ENCODE results near the gene PAN2. TPM values are rescaled to one million over a fixed set of nuclear protein-coding genes. Genes with fewer than 3 reads are reported as not detected.
"Not testable (repeated sequence)": the region's sequence is repeated elsewhere in the genome, so short reads cannot be mapped to it uniquely, and the experiment has no call there.

PAN2 gene
- total RNA-seq, 8 experiments from 2014 or later: 20.3 to 97.3 (median 30.4) TPM

- peaks cover 3 to 14% of the 10 kb centered on the region in 2 donors for H3K4me1 ChIP-seq (replicated peaks in 1 of 2)
- H3K27ac ChIP-seq: peak within 1 kb of the TSS; percentile 53 to 64
- peak; percentile 87 to 97 (median 96) for ATAC-seq (replicated peaks in 6 of 8)
- H3K4me3 ChIP-seq: peak within 1 kb of the TSS; percentile 58 to 81 (median 65)
- WGBS, 10 experiments: 0 to 1% (median 0%) methylated on average over 3 to 12 of the region's 54 CpGs; no CpG with 5 or more reads in 5 of the 10 experiments
- in situ Hi-C loops (cut with MboI; ENCODE audit: low pct_unique_long_range_greater_than_20kb in 2 of 9, low sequenced_read_pairs in 9 of 9, unreplicated experiment in 9 of 9): loop anchor here in 2 of 9 experiments (25.0 kb wide), 1 partner anchor 102 kb away; the partner anchor contains the start of genes MIP (in 2 of the 2) and SPRYD4 (in 2 of the 2)
Observed at GRCh38 chr12:56359851-56360767, 26.3 kb upstream of the PAN2 start, which contains the start of gene STAT2. Gene STAT2 (minus strand): TSS chr12:56360107. CDS start chr12:56356571, 3,536 bp downstream.

- in situ Hi-C loops (cut with MboI; ENCODE audit: low pct_unique_long_range_greater_than_20kb in 2 of 9, low sequenced_read_pairs in 9 of 9, unreplicated experiment in 9 of 9): loop anchor here in 2 of 9 experiments (25.0 kb wide), 1 partner anchor 103 kb away; the partner anchor contains the start of genes MIP (in 2 of the 2) and SPRYD4 (in 2 of the 2)
- Histone ChIP-seq H3K4me1 (replicated peaks in 1 of 2) (peaks cover 3 to 14% of the 10 kb centered on the region in 2 donors), H3K27ac (no peak overlapping the region), H3K4me3 (peak overlapping the region; percentile 58 to 81 (median 65))
- ATAC-seq (replicated peaks in 6 of 8): peak in 3 of 8 experiments; percentile 12 to 19 (median 14)
- WGBS, 10 experiments: 0 to 10% (median 0%) methylated on average over 1 of the region's 1 CpG; no CpG with 5 or more reads in 5 of the 10 experiments
Observed at GRCh38 chr12:56358836-56359532, 25.2 kb upstream of the PAN2 start.

- in situ Hi-C loops (cut with MboI; ENCODE audit: low pct_unique_long_range_greater_than_20kb in 2 of 9, low sequenced_read_pairs in 9 of 9, unreplicated experiment in 9 of 9): loop anchor here in 2 of 9 experiments (25.0 kb wide), 1 partner anchor 111 kb away; the partner anchor contains the start of genes MIP (in 2 of the 2) and SPRYD4 (in 2 of the 2)
- WGBS, 10 experiments: 80 to 93% (median 86%) methylated on average over 1 to 2 of the region's 2 CpGs; no CpG with 5 or more reads in 7 of the 10 experiments
Observed at GRCh38 chr12:56351325-56351724, 17.5 kb upstream of the PAN2 start.

GRCh38 chr12:56350662-56351061, 16.9 kb upstream of the PAN2 start:
- ATAC-seq (replicated peaks in 6 of 8): no peak
- no peaks in the 10 kb centered on the region for H3K4me1 ChIP-seq (replicated peaks in 1 of 2)
- 46 to 100% (median 100%) methylated on average over 1 to 2 of the region's 2 CpGs; no CpG with 5 or more reads in 5 of the 10 experiments for WGBS, 10 experiments
- no peak overlapping the region for H3K4me3 ChIP-seq
- H3K27ac ChIP-seq: no peak overlapping the region
- in situ Hi-C loops (cut with MboI; ENCODE audit: low pct_unique_long_range_greater_than_20kb in 2 of 9, low sequenced_read_pairs in 9 of 9, unreplicated experiment in 9 of 9): loop anchor here in 2 of 9 experiments (25.0 kb wide), 1 partner anchor 112 kb away; the partner anchor contains the start of genes MIP (in 2 of the 2) and SPRYD4 (in 2 of the 2)

More at GRCh38 chr12:56351325-56351724, 17.5 kb upstream of the PAN2 start:
- ATAC-seq (replicated peaks in 6 of 8): no peak
- H3K4me1 ChIP-seq (replicated peaks in 1 of 2): no peaks in the 10 kb centered on the region
- H3K4me3 ChIP-seq: no peak overlapping the region
- H3K27ac ChIP-seq: no peak overlapping the region

GRCh38 chr12:56348776-56349175, 15.0 kb upstream of the PAN2 start:
- Histone ChIP-seq H3K4me1 (replicated peaks in 1 of 2) (no peaks in the 10 kb centered on the region), H3K4me3 (no peak overlapping the region), H3K27ac (no peak overlapping the region)
- in situ Hi-C loops (cut with MboI; ENCODE audit: low pct_unique_long_range_greater_than_20kb in 2 of 9, low sequenced_read_pairs in 9 of 9, unreplicated experiment in 9 of 9): no loop called here
- no peak for ATAC-seq (replicated peaks in 6 of 8)
- 14 to 100% (median 100%) methylated on average over 1 to 3 of the region's 5 CpGs; no CpG with 5 or more reads in 5 of the 10 experiments for WGBS, 10 experiments

- H3K27ac ChIP-seq; H3K4me3 ChIP-seq; H3K4me1 ChIP-seq (replicated peaks in 1 of 2); in situ Hi-C loops (cut with MboI; ENCODE audit: low pct_unique_long_range_greater_than_20kb in 2 of 9, low sequenced_read_pairs in 9 of 9, unreplicated experiment in 9 of 9); ATAC-seq (replicated peaks in 6 of 8): not testable (repeated sequence)
- WGBS, 10 experiments: 80 to 96% (median 90%) methylated on average over 1 to 4 of the region's 9 CpGs; no CpG with 5 or more reads in 5 of the 10 experiments
Observed at GRCh38 chr12:56347255-56347654, 13.5 kb upstream of the PAN2 start.

GRCh38 chr12:56346675-56347074, 12.9 kb upstream of the PAN2 start:
- Histone ChIP-seq H3K4me1 (replicated peaks in 1 of 2) (no peaks in the 10 kb centered on the region), H3K27ac (no peak overlapping the region), H3K4me3 (no peak overlapping the region)
- 60 to 100% methylated on average over 1 of the region's 7 CpGs; no CpG with 5 or more reads in 8 of the 10 experiments for WGBS, 10 experiments
- peak in 5 of 8 experiments; percentile 4 to 62 (median 22) for ATAC-seq (replicated peaks in 6 of 8)
- in situ Hi-C loops (cut with MboI; ENCODE audit: low pct_unique_long_range_greater_than_20kb in 2 of 9, low sequenced_read_pairs in 9 of 9, unreplicated experiment in 9 of 9): no loop called here

- in situ Hi-C loops (cut with MboI; ENCODE audit: low pct_unique_long_range_greater_than_20kb in 2 of 9, low sequenced_read_pairs in 9 of 9, unreplicated experiment in 9 of 9); ATAC-seq (replicated peaks in 6 of 8); H3K4me3 ChIP-seq; H3K27ac ChIP-seq; H3K4me1 ChIP-seq (replicated peaks in 1 of 2): not testable (repeated sequence)
- 75 to 100% (median 100%) methylated on average over 1 to 2 of the region's 2 CpGs; no CpG with 5 or more reads in 4 of the 10 experiments for WGBS, 10 experiments
Observed at GRCh38 chr12:56342290-56342689, 8.5 kb upstream of the PAN2 start.

GRCh38 chr12:56341616-56342015, 7.8 kb upstream of the PAN2 start:
- in situ Hi-C loops (cut with MboI; ENCODE audit: low pct_unique_long_range_greater_than_20kb in 2 of 9, low sequenced_read_pairs in 9 of 9, unreplicated experiment in 9 of 9): no loop called here
- Histone ChIP-seq H3K4me3 (no peak overlapping the region), H3K4me1 (replicated peaks in 1 of 2) (no peaks in the 10 kb centered on the region), H3K27ac (no peak overlapping the region)
- no peak for ATAC-seq (replicated peaks in 6 of 8)
- 71 to 86% (median 75%) methylated on average over 1 of the region's 1 CpG; no CpG with 5 or more reads in 7 of the 10 experiments for WGBS, 10 experiments

GRCh38 chr12:56339158-56339422, 5.3 kb upstream of the PAN2 start:
- in situ Hi-C loops (cut with MboI; ENCODE audit: low pct_unique_long_range_greater_than_20kb in 2 of 9, low sequenced_read_pairs in 9 of 9, unreplicated experiment in 9 of 9): no loop called here
- Histone ChIP-seq H3K27ac (no peak overlapping the region), H3K4me3 (no peak overlapping the region), H3K4me1 (replicated peaks in 1 of 2) (peaks cover 0 to 5% of the 10 kb centered on the region in 2 donors)
- ATAC-seq (replicated peaks in 6 of 8): no peak
- WGBS, 10 experiments: 67 to 100% (median 83%) methylated on average over 1 of the region's 1 CpG; no CpG with 5 or more reads in 7 of the 10 experiments

GRCh38 chr12:56338308-56339157, 4.7 kb upstream of the PAN2 start, which contains the start of gene IL23A:
Gene IL23A (plus strand): TSS chr12:56338884. CDS start chr12:56339045, 161 bp downstream.
- no peak within 1 kb of the TSS for H3K27ac ChIP-seq

More at GRCh38 chr12:56338308-56339157, 4.7 kb upstream of the PAN2 start, which contains the start of gene IL23A:
- peaks cover 0 to 5% of the 10 kb centered on the region in 2 donors for H3K4me1 ChIP-seq (replicated peaks in 1 of 2)
- H3K4me3 ChIP-seq: no peak within 1 kb of the TSS
- WGBS, 10 experiments: 3 to 60% (median 20%) methylated on average over 1 to 4 of the region's 9 CpGs; no CpG with 5 or more reads in 1 of the 10 experiments
- peak in 3 of 8 experiments; percentile 9 to 32 (median 22) for ATAC-seq (replicated peaks in 6 of 8)
- in situ Hi-C loops (cut with MboI; ENCODE audit: low pct_unique_long_range_greater_than_20kb in 2 of 9, low sequenced_read_pairs in 9 of 9, unreplicated experiment in 9 of 9): no loop called here
